MCF 10A (cell line): Measurements from ENCODE around the gene HPCAL1. TPM values are rescaled to one million over a fixed set of nuclear protein-coding genes. Genes with fewer than 3 reads are reported as not detected.

Source experiments
- BruUV-seq: library from RNA; stranded (reverse); fragments of 400-500 nt; replicated peaks from 2 replicates; lab custom pipeline; 2021; lab: Mats Ljungman, UMichigan
- CTCF ChIA-PET: fragments of 300-600 bp; sonication (Branson Sonifier 250); formaldehyde crosslinking; extraction: SDS; loops from one replicate; lab custom pipeline; 2021; ENCODE audit warnings: antibody characterized with exemption, inconsistent platforms; lab: Yijun Ruan, JAX
- POLR2A ChIA-PET: fragments of 300-600, 350-650 bp; sonication (Branson Sonifier 250); formaldehyde crosslinking; extraction: SDS; loops from one replicate; lab custom pipeline; 2020; ENCODE audit warnings: antibody characterized with exemption, inconsistent platforms; lab: Yijun Ruan, JAX
- DNase-seq: peaks from one replicate; pipeline ENCODE4 v3.0.0-alpha.2; 2018; ENCODE audit not compliant: unreplicated experiment
- H3K27ac Mint-ChIP-seq: one replicate; pipeline ENCODE4 v1.8.0; 2022; ENCODE audit warnings: mild to moderate bottlenecking, low read depth, mixed read lengths; ENCODE audit not compliant: unreplicated experiment
- H3K27me3 Mint-ChIP-seq: one replicate; pipeline ENCODE4 v1.8.0; 2022; ENCODE audit warnings: mixed read lengths; ENCODE audit not compliant: insufficient read depth, unreplicated experiment
- H3K36me3 Mint-ChIP-seq: one replicate; pipeline ENCODE4 v1.8.0; 2022; ENCODE audit warnings: mild to moderate bottlenecking, moderate library complexity, mixed read lengths; ENCODE audit not compliant: insufficient read depth, unreplicated experiment
- H3K4me1 Mint-ChIP-seq: one replicate; pipeline ENCODE4 v1.8.0; 2022; ENCODE audit warnings: mixed read lengths; ENCODE audit not compliant: insufficient read depth, unreplicated experiment
- H3K4me3 Mint-ChIP-seq: one replicate; pipeline ENCODE4 v1.8.0; 2022; ENCODE audit warnings: mild to moderate bottlenecking, moderate library complexity, mixed read lengths; ENCODE audit not compliant: unreplicated experiment
- H3K9me3 Mint-ChIP-seq: one replicate; pipeline ENCODE4 v1.8.0; 2022; ENCODE audit warnings: mixed read lengths; ENCODE audit not compliant: unreplicated experiment
- intact Hi-C: fragments of 100-400 bp; cut with micrococcal nuclease; formaldehyde crosslinking; loops from 2 replicates; pipeline ENCODE4 v1.14.1; 2022
- total RNA-seq: library from RNA; stranded (reverse); gene quantifications from 2 replicates; pipeline ENCODE4 v1.2.3, GENCODE V29; 2022
- TF ChIP-seq, protein P1 (sequence below): fragments of 200-600 bp; IDR thresholded peaks from one replicate; pipeline ENCODE4 v1.8.0; 2022; ENCODE audit warnings: antibody characterized with exemption, mild to moderate bottlenecking; ENCODE audit not compliant: unreplicated experiment

Gene HPCAL1
- total RNA-seq, 1 experiment from 2014 or later, result 144 TPM

DNA sequence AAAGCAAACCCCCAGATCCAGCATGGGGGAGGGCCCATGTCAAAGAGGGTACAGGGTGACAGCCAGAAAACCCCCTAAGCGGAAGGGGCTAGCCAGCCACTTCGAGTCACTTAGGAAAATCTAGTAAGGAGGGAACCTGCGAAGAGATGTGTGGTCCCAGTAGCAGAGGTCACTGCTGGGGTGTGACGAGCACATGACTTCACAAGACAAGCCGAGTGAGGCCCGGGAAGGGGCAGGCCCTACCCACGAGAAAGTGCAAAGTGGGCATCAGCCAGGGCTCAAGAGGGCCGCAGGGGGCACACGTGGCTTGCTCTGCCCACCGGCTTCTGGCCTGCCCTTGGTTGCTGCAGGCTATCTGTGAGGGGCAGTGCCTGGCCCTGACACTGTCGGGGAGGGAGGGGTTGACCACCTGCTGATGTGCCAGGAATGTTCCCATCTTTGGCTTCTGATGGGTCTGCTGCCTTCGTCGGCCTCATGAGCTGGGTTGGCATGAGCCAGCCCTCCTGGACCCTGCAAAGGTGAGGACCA, 133.9 kb downstream of the HPCAL1 start:
- intact Hi-C loops, result no loop called here
- Mint-ChIP-seq H3K9me3 (no peaks in the 10 kb centered on the region), H3K27ac (no peak overlapping the region), H3K27me3 (no peaks in the 10 kb centered on the region), H3K36me3 (peaks cover 30% of the 10 kb centered on the region), H3K4me1 (no peaks in the 10 kb centered on the region), H3K4me3 (no peak overlapping the region)
- DNase-seq, result no peak
- ChIA-PET CTCF (interaction anchor here (0.6 to 5.6 kb wide), 12 partner anchors 10 to 446 kb away, joined by 3 to 141 read pairs (median 10); partner anchors contain the start of genes ODC1 and RRM2), POLR2A (interaction anchor here (2.1 kb wide), 1 partner anchor 11 kb away, joined by 12 read pairs; the partner anchor contains the start of gene ODC1)
- no TSS peak for BruUV-seq
- TF ChIP-seq, protein P1, sequence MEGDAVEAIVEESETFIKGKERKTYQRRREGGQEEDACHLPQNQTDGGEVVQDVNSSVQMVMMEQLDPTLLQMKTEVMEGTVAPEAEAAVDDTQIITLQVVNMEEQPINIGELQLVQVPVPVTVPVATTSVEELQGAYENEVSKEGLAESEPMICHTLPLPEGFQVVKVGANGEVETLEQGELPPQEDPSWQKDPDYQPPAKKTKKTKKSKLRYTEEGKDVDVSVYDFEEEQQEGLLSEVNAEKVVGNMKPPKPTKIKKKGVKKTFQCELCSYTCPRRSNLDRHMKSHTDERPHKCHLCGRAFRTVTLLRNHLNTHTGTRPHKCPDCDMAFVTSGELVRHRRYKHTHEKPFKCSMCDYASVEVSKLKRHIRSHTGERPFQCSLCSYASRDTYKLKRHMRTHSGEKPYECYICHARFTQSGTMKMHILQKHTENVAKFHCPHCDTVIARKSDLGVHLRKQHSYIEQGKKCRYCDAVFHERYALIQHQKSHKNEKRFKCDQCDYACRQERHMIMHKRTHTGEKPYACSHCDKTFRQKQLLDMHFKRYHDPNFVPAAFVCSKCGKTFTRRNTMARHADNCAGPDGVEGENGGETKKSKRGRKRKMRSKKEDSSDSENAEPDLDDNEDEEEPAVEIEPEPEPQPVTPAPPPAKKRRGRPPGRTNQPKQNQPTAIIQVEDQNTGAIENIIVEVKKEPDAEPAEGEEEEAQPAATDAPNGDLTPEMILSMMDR, result no peak

DNA sequence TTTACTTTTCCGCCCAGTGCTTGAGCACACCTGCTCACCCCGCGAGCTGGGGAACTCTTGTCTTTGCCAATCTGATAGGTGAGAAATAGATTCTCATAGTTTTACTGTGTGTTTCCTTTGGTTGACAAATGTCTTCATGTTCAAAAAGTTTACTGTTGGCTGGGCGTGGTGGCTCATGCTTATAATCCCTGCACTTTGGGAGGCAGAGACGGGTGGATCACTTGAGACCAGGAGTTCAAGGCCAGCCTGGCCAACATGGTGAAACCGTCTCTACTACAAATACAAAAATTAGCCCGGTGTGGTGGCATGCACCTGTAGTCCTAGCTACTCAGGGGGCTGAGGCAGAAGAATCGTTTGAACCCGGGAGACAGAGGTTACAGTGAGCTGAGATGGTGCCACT, 135.1 kb downstream of the HPCAL1 start:
- no peak for DNase-seq
- intact Hi-C loops, result no loop called here
- BruUV-seq, result no TSS peak
- H3K4me3 Mint-ChIP-seq, result no peak overlapping the region
- H3K36me3 Mint-ChIP-seq, result peaks cover 42% of the 10 kb centered on the region
- no peaks in the 10 kb centered on the region for H3K9me3 Mint-ChIP-seq
- no peaks in the 10 kb centered on the region for H3K27me3 Mint-ChIP-seq
- H3K27ac Mint-ChIP-seq, result no peak overlapping the region
- ChIA-PET CTCF (interaction anchor here (0.7 to 5.6 kb wide), 8 partner anchors 11 to 381 kb away, joined by 3 to 141 read pairs (median 4); partner anchors contain the start of gene ODC1), POLR2A (interaction anchor here (0.6 kb wide), 1 partner anchor 161 kb away, joined by 4 read pairs; no protein-coding TSS in a partner anchor)
- H3K4me1 Mint-ChIP-seq, result no peaks in the 10 kb centered on the region
- TF ChIP-seq, protein P1, result no peak

GRCh38 chr2:10438688-10439087, 136.0 kb downstream of the HPCAL1 start:
- H3K36me3 Mint-ChIP-seq, result peaks cover 51% of the 10 kb centered on the region
- intact Hi-C loops, result no loop called here
- no peak for DNase-seq
- CTCF ChIA-PET, result interaction anchor here (0.6 to 2.3 kb wide), 9 partner anchors 30 to 393 kb away, joined by 3 to 11 read pairs (median 5); no protein-coding TSS in a partner anchor
- POLR2A ChIA-PET, result interaction anchor here (1.3 kb wide), 1 partner anchor 9 kb away, joined by 3 read pairs; the partner anchor contains the start of gene ODC1
- no peaks in the 10 kb centered on the region for H3K9me3 Mint-ChIP-seq
- no peaks in the 10 kb centered on the region for H3K27me3 Mint-ChIP-seq
- no TSS peak for BruUV-seq
- TF ChIP-seq, protein P1, result no peak
- no peaks in the 10 kb centered on the region for H3K4me1 Mint-ChIP-seq
- no peak overlapping the region for H3K27ac Mint-ChIP-seq
- H3K4me3 Mint-ChIP-seq, result no peak overlapping the region

- TF ChIP-seq, protein P1, result no peak
- no peak overlapping the region for H3K27ac Mint-ChIP-seq
- no peak overlapping the region for H3K4me3 Mint-ChIP-seq
- H3K36me3 Mint-ChIP-seq, result peaks cover 51% of the 10 kb centered on the region
- H3K27me3 Mint-ChIP-seq, result no peaks in the 10 kb centered on the region
- no TSS peak for BruUV-seq
- H3K9me3 Mint-ChIP-seq, result no peaks in the 10 kb centered on the region
- intact Hi-C loops, result no loop called here
- POLR2A ChIA-PET, result interaction anchor here (0.7 to 1.3 kb wide), 2 partner anchors 8 to 492 kb away, joined by 3 read pairs; partner anchors contain the start of gene ODC1
- CTCF ChIA-PET, result interaction anchor here (0.6 to 2.3 kb wide), 8 partner anchors 31 to 394 kb away, joined by 3 to 11 read pairs (median 4); no protein-coding TSS in a partner anchor
- DNase-seq, result no peak
- H3K4me1 Mint-ChIP-seq, result no peaks in the 10 kb centered on the region
Observed at GRCh38 chr2:10439185-10439879, 136.6 kb downstream of the HPCAL1 start.
